Keratinocyte (primary cell): ENCODE data around the gene FOXK2. TPM values are rescaled to one million over a fixed set of nuclear protein-coding genes. Genes with fewer than 3 reads are reported as not detected.
"Not testable (repeated sequence)": the region's sequence is repeated elsewhere in the genome, so short reads cannot be mapped to it uniquely, and the experiment has no call there.

Experiments
- DNase-seq: peaks from one replicate; pipeline ENCODE4 v3.0.0-alpha.2; 2011; ENCODE audit warnings: low read depth, missing footprints, low spot score
- FAIRE-seq: peaks from 2 replicates; lab custom pipeline; 2011; peaks lifted over from hg19 to GRCh38; lab: Jason Lieb, UNC
- H2AFZ ChIP-seq: 2 replicates; pipeline ENCODE4 v1.6.0; 2012; ENCODE audit warnings: low read length, control low read depth, inconsistent platforms; ENCODE audit not compliant: control insufficient read depth
- H3K27ac ChIP-seq: 2 replicates; pipeline ENCODE4 v1.5.1; 2011; ENCODE audit warnings: low read length; ENCODE audit not compliant: control insufficient read depth, insufficient read depth
- H3K27me3 ChIP-seq: 3 replicates; pipeline ENCODE4 v1.6.0; 2011; ENCODE audit warnings: low read length; ENCODE audit not compliant: control insufficient read depth, insufficient read depth; ENCODE audit errors: extremely low read depth
- H3K36me3 ChIP-seq, 2 experiments: 2 replicates in 1 of 2; 3 replicates in 1 of 2; pipeline ENCODE4 v1.5.1; 2011; ENCODE audit warnings: low read length in 2 of 2, mild to moderate bottlenecking in 1 of 2; ENCODE audit not compliant: control insufficient read depth in 2 of 2, insufficient read depth in 2 of 2; ENCODE audit errors: extremely low read depth in 1 of 2
- H3K4me1 ChIP-seq: 3 replicates; pipeline ENCODE4 v1.5.1; 2011; ENCODE audit warnings: low read length; ENCODE audit not compliant: control insufficient read depth, insufficient read depth; ENCODE audit errors: extremely low read depth
- H3K4me2 ChIP-seq: 3 replicates; pipeline ENCODE4 v1.6.0; 2011; ENCODE audit warnings: low read depth, low read length; ENCODE audit not compliant: control insufficient read depth, insufficient read depth; ENCODE audit errors: extremely low read depth
- H3K4me3 ChIP-seq, 3 experiments: fragments of 200-600 bp in 1 of 3; sonication (generic) in 1 of 3; 2 replicates in 2 of 3; 3 replicates in 1 of 3; pipeline ENCODE4 v1.5.1; 2011 to 2016; ENCODE audit warnings: low read length in 3 of 3, mild to moderate bottlenecking in 3 of 3, control low read depth in 2 of 3, inconsistent platforms in 1 of 3, low read depth in 1 of 3, mixed read lengths in 1 of 3, mixed run types in 1 of 3, moderate library complexity in 1 of 3; ENCODE audit not compliant: control insufficient read depth in 2 of 3, insufficient read depth in 2 of 3; ENCODE audit errors: extremely low read depth in 1 of 3
- H3K79me2 ChIP-seq: 2 replicates; pipeline ENCODE4 v1.6.0; 2012; ENCODE audit warnings: low read length; ENCODE audit not compliant: control insufficient read depth, insufficient read depth
- H3K9ac ChIP-seq: 3 replicates; pipeline ENCODE4 v1.6.0; 2011; ENCODE audit warnings: low read length; ENCODE audit not compliant: control insufficient read depth, insufficient read depth; ENCODE audit errors: extremely low read depth
- H3K9me1 ChIP-seq: 3 replicates; pipeline ENCODE4 v1.6.0; 2011; ENCODE audit warnings: low read length; ENCODE audit not compliant: control insufficient read depth, insufficient read depth; ENCODE audit errors: extremely low read depth
- H3K9me3 ChIP-seq: 2 replicates; pipeline ENCODE4 v1.5.1; 2012; ENCODE audit warnings: low read depth, low read length; ENCODE audit not compliant: control insufficient read depth
- H4K20me1 ChIP-seq: 3 replicates; pipeline ENCODE4 v1.6.0; 2011; ENCODE audit warnings: low read length; ENCODE audit not compliant: control insufficient read depth, insufficient read depth; ENCODE audit errors: extremely low read depth
- CTCF ChIP-seq, 3 experiments: IDR thresholded peaks in 1 of 3; conservative IDR thresholded peaks in 1 of 3; optimal IDR thresholded peaks in 1 of 3; 2 replicates in 2 of 3; 3 replicates in 1 of 3; pipeline versions ENCODE3 to v1.5.1; 2011; ENCODE audit warnings: low read length in 3 of 3, mild to moderate bottlenecking in 3 of 3, moderate library complexity in 2 of 3, control low read depth in 1 of 3, inconsistent platforms in 1 of 3; ENCODE audit not compliant: insufficient read depth in 2 of 3; ENCODE audit errors: extremely low read depth in 1 of 3
- EZH2 ChIP-seq: IDR thresholded peaks from one replicate; pipeline ENCODE4 v1.6.1; 2012; ENCODE audit warnings: inconsistent platforms, mild to moderate bottlenecking, low read length, moderate library complexity
- dilution Hi-C: fragments of 300-500 bp; cut with MboI; formaldehyde crosslinking; loops from one replicate; pipeline ENCODE4 v1.7.0; 2020; ENCODE audit warnings: low sequenced_read_pairs; ENCODE audit not compliant: extremely low pct_ligation_motif_present
- polyA plus RNA-seq, 5 experiments: library from polyadenylated mRNA; depleted of rRNA in 3 of 5; stranded (reverse) in 3 of 5; stranded (forward) in 1 of 5; unstranded in 1 of 5; fragments of >200 nt; gene quantifications; 1 replicate in 1 of 5; 2 replicates in 3 of 5; 3 replicates in 1 of 5; pipeline versions ENCODE4 v1.2.1 to v1.2.3, GENCODE V29; 2011 to 2012; ENCODE audit warnings: missing spikeins in 2 of 5, low read depth in 1 of 5, low replicate concordance in 1 of 5

Gene FOXK2
- polyA plus RNA-seq, 1 donor (not counting 4 experiments of a cell fraction or from before 2014, with no cell fraction given), result 43.9 TPM

- no peak overlapping the region for H2AFZ ChIP-seq
- H4K20me1 ChIP-seq, result peaks cover 36% of the 10 kb centered on the region
- no peaks in the 10 kb centered on the region for H3K27me3 ChIP-seq
- dilution Hi-C loops, result no loop called here
- DNase-seq (no peak), FAIRE-seq (no peak)
- no peak for TF ChIP-seq CTCF (optimal IDR thresholded peaks at IDR 0.05 in 1 of 3, IDR thresholded peaks at IDR 0.05 in 1 of 3, conservative IDR thresholded peaks at IDR 0.05 in 1 of 3; ENCODE audit: extremely low read depth in 1 of 3, insufficient read depth in 2 of 3, low read length in 3 of 3)
- TF ChIP-seq EZH2, result no peak
- no peaks in the 10 kb centered on the region for H3K9me1 ChIP-seq
- no peak overlapping the region for H3K27ac ChIP-seq
- H3K79me2 ChIP-seq, result peaks cover 89% of the 10 kb centered on the region
- H3K4me2 ChIP-seq, result no peak overlapping the region
- H3K9me3 ChIP-seq, result no peaks in the 10 kb centered on the region
- no peak overlapping the region for H3K9ac ChIP-seq
- peaks cover 3 to 14% of the 10 kb centered on the region in 2 experiments for H3K36me3 ChIP-seq
- no peaks in the 10 kb centered on the region for H3K4me1 ChIP-seq
- H3K4me3 ChIP-seq, result no peak overlapping the region
These were observed 41.4 kb downstream of the FOXK2 start for GRCh38 chr17:82560802-82561428.

GRCh38 chr17:82561429-82562035 lies 42.0 kb downstream of the FOXK2 start:
- H3K4me3 ChIP-seq, result no peak overlapping the region
- no peaks in the 10 kb centered on the region for H3K9me3 ChIP-seq
- TF ChIP-seq EZH2, result no peak
- TF ChIP-seq CTCF (optimal IDR thresholded peaks at IDR 0.05 in 1 of 3, IDR thresholded peaks at IDR 0.05 in 1 of 3, conservative IDR thresholded peaks at IDR 0.05 in 1 of 3; ENCODE audit: extremely low read depth in 1 of 3, insufficient read depth in 2 of 3, low read length in 3 of 3), result no peak
- dilution Hi-C loops, result no loop called here
- H3K4me2 ChIP-seq, result no peak overlapping the region
- H2AFZ ChIP-seq, result no peak overlapping the region
- peaks cover 8 to 18% of the 10 kb centered on the region in 2 experiments for H3K36me3 ChIP-seq
- peaks cover 36% of the 10 kb centered on the region for H4K20me1 ChIP-seq
- H3K79me2 ChIP-seq, result peaks cover 88% of the 10 kb centered on the region
- H3K4me1 ChIP-seq, result no peaks in the 10 kb centered on the region
- H3K9me1 ChIP-seq, result no peaks in the 10 kb centered on the region
- H3K27ac ChIP-seq, result no peak overlapping the region
- no peak for DNase-seq
- H3K27me3 ChIP-seq, result no peaks in the 10 kb centered on the region
- no peak overlapping the region for H3K9ac ChIP-seq
- no peak for FAIRE-seq

GRCh38 chr17:82562718-82563220 lies 43.2 kb downstream of the FOXK2 start:
- DNase-seq, H3K4me3 ChIP-seq, H3K9me1 ChIP-seq, dilution Hi-C loops, FAIRE-seq, H2AFZ ChIP-seq, H3K27ac ChIP-seq, H3K9me3 ChIP-seq, H3K27me3 ChIP-seq, H3K4me2 ChIP-seq, H3K4me1 ChIP-seq, H3K9ac ChIP-seq: not testable (repeated sequence)
- peaks cover 16 to 26% of the 10 kb centered on the region in 2 experiments for H3K36me3 ChIP-seq
- peaks cover 37% of the 10 kb centered on the region for H4K20me1 ChIP-seq
- peaks cover 90% of the 10 kb centered on the region for H3K79me2 ChIP-seq
